ENCODE data around the gene RANBP1.

Gene RANBP1

GRCh38 chr22:20106205-20106848, 9.6 kb upstream of the RANBP1 start:
- DNase-seq: no peak
- in situ Hi-C loops (cut with MboI; ENCODE audit: low pct_unique_long_range_greater_than_20kb, low sequenced_read_pairs): no loop called here

GRCh38 chr22:20106849-20107237, 9.1 kb upstream of the RANBP1 start:
- no peak for DNase-seq
- in situ Hi-C loops (cut with MboI; ENCODE audit: low pct_unique_long_range_greater_than_20kb, low sequenced_read_pairs): no loop called here

- in situ Hi-C loops (cut with MboI; ENCODE audit: low pct_unique_long_range_greater_than_20kb, low sequenced_read_pairs): no loop called here
- no peak for DNase-seq
These were observed 8.4 kb upstream of the RANBP1 start for GRCh38 chr22:20107471-20107901.

GRCh38 chr22:20107951-20108756, 7.8 kb upstream of the RANBP1 start:
- no peak for DNase-seq
- in situ Hi-C loops (cut with MboI; ENCODE audit: low pct_unique_long_range_greater_than_20kb, low sequenced_read_pairs): no loop called here

GRCh38 chr22:20108757-20109230, 7.1 kb upstream of the RANBP1 start:
- in situ Hi-C loops (cut with MboI; ENCODE audit: low pct_unique_long_range_greater_than_20kb, low sequenced_read_pairs): no loop called here
- no peak for DNase-seq

- in situ Hi-C loops (cut with MboI; ENCODE audit: low pct_unique_long_range_greater_than_20kb, low sequenced_read_pairs): no loop called here
- DNase-seq: no peak
These were observed 6.2 kb upstream of the RANBP1 start for GRCh38 chr22:20109411-20110358.

GRCh38 chr22:20110359-20110985, 5.4 kb upstream of the RANBP1 start:
- in situ Hi-C loops (cut with MboI; ENCODE audit: low pct_unique_long_range_greater_than_20kb, low sequenced_read_pairs): no loop called here
- DNase-seq: no peak

- in situ Hi-C loops (cut with MboI; ENCODE audit: low pct_unique_long_range_greater_than_20kb, low sequenced_read_pairs): no loop called here
- peak; percentile 66 for DNase-seq
These were observed 4.7 kb upstream of the RANBP1 start for GRCh38 chr22:20111045-20111688.

- no peak for DNase-seq
- in situ Hi-C loops (cut with MboI; ENCODE audit: low pct_unique_long_range_greater_than_20kb, low sequenced_read_pairs): no loop called here
These were observed 3.9 kb upstream of the RANBP1 start for GRCh38 chr22:20111689-20112622.

- no peak for DNase-seq
- in situ Hi-C loops (cut with MboI; ENCODE audit: low pct_unique_long_range_greater_than_20kb, low sequenced_read_pairs): no loop called here
These were observed 3.0 kb upstream of the RANBP1 start for GRCh38 chr22:20112623-20113511.

- in situ Hi-C loops (cut with MboI; ENCODE audit: low pct_unique_long_range_greater_than_20kb, low sequenced_read_pairs): no loop called here
- DNase-seq: no peak
These were observed 2.2 kb upstream of the RANBP1 start for GRCh38 chr22:20113551-20114310.

GRCh38 chr22:20114506-20115475, 1.1 kb upstream of the RANBP1 start:
- in situ Hi-C loops (cut with MboI; ENCODE audit: low pct_unique_long_range_greater_than_20kb, low sequenced_read_pairs): no loop called here
- no peak for DNase-seq

GRCh38 chr22:20116376-20116950, 559 bp downstream of the RANBP1 start:
- in situ Hi-C loops (cut with MboI; ENCODE audit: low pct_unique_long_range_greater_than_20kb, low sequenced_read_pairs): no loop called here
- DNase-seq: no peak

GRCh38 chr22:20116951-20117632, 1.2 kb downstream of the RANBP1 start, which contains the start of gene TRMT2A:
TRMT2A (minus strand) TSS chr22:20117226; CDS start chr22:20116906, 320 bp downstream.
- DNase-seq: peak; percentile 99
- in situ Hi-C loops (cut with MboI; ENCODE audit: low pct_unique_long_range_greater_than_20kb, low sequenced_read_pairs): no loop called here

Measured in KBM-7 (cell line).